GM18858 (cell line): Measurements from ENCODE around the gene ZNF385B.

Source experiments
- ATAC-seq: cut with Tn5 transposase; IDR thresholded peaks from one replicate; pipeline ENCODE4 v1.9.1; 2021; ENCODE audit not compliant: unreplicated experiment

Gene ZNF385B

GRCh38 chr2:179422037-179422643 is 439.3 kb downstream of the ZNF385B start:
- ATAC-seq, result peak; percentile 68

GRCh38 chr2:179417436-179417949 is 443.9 kb downstream of the ZNF385B start:
- no peak for ATAC-seq

GRCh38 chr2:179412112-179412511 is 449.3 kb downstream of the ZNF385B start:
- ATAC-seq, result no peak

- ATAC-seq, result peak; percentile 48
These were observed 450.7 kb downstream of the ZNF385B start for GRCh38 chr2:179410552-179411356.

- no peak for ATAC-seq
These were observed 457.8 kb downstream of the ZNF385B start for GRCh38 chr2:179403624-179404023.

- no peak for ATAC-seq
These were observed 467.9 kb downstream of the ZNF385B start for GRCh38 chr2:179393481-179393880.
